ENCODE data around the gene SH2D1A. TPM values are rescaled to one million over a fixed set of nuclear protein-coding genes. Genes with fewer than 3 reads are reported as not detected.
"Not testable (repeated sequence)": the region's sequence is repeated elsewhere in the genome, so short reads cannot be mapped to it uniquely, and the experiment has no call there.

SH2D1A gene
- polyA plus RNA-seq, 1 of the 3 experiments (the other 2 are of a cell fraction): not detected

DNA sequence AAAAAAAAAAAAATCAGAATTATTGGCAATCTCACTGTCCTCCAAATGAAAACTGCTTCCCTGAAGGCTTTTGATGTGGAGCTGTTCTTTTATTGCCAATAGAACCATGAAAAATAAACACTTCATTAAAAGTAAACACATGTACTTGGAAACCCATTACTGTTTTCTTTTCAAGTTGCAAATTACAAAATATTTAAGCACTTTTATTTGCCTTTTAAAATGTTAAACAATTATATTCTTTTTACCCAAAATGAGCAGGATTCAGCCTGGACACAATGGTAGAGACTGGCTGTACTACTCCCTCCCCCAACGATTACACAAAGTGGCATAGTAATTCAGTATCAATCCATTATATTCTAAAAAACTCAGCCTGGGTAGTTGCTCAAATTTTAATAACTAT lies 60.9 kb downstream of the SH2D1A start:
- no peak for DNase-seq
- Histone ChIP-seq H3K4me2 (no peak overlapping the region), H3K9me3 (no peaks in the 10 kb centered on the region), H2AFZ (ENCODE audit: low read depth) (no peak overlapping the region), H3K27me3 (ENCODE audit: insufficient read depth) (peaks cover 8% of the 10 kb centered on the region; the same call in 1 of the 2 replicates), H3K4me3 (ENCODE audit: low read depth in 2 of 2, low read length in 1 of 2) (no peak overlapping the region), H3K79me2 (ENCODE audit: insufficient read depth) (no peaks in the 10 kb centered on the region), H3K27ac (ENCODE audit: low read depth in 2 of 2, low read length in 1 of 2) (no peak overlapping the region), H3K4me1 (ENCODE audit: control insufficient read depth in 1 of 2, insufficient read depth in 2 of 2, low read depth in 1 of 2, low read length in 1 of 2) (no peaks in the 10 kb centered on the region), H3K9ac (no peak overlapping the region), H3K36me3 (replicated peaks in 1 of 2; ENCODE audit: control insufficient read depth in 1 of 2, insufficient read depth in 2 of 2, low read length in 1 of 2) (no peaks in the 10 kb centered on the region), H4K20me1 (ENCODE audit: insufficient read depth) (no peaks in the 10 kb centered on the region), H3F3A (replicated peaks; ENCODE audit: insufficient read depth) (no peaks in the 10 kb centered on the region), H3K9me2 (no peaks in the 10 kb centered on the region)
- ChIA-PET POLR2A (interaction anchor here (0.6 kb wide), 1 partner anchor 72 kb away, joined by 3 read pairs; no protein-coding TSS in a partner anchor), CTCF (interaction anchor here (0.7 to 2.7 kb wide), 12 partner anchors 11 to 1239 kb away, joined by 3 to 15 read pairs (median 3); no protein-coding TSS in a partner anchor)
- WGBS (ENCODE audit: low lambda C conversion rate): 0% methylated on average over 1 of the region's 1 CpG
- TF ChIP-seq RXRA (IDR thresholded peaks at IDR 0.05; ENCODE audit: borderline replicate concordance, low read depth): no peak
- TF ChIP-seq, protein P1, sequence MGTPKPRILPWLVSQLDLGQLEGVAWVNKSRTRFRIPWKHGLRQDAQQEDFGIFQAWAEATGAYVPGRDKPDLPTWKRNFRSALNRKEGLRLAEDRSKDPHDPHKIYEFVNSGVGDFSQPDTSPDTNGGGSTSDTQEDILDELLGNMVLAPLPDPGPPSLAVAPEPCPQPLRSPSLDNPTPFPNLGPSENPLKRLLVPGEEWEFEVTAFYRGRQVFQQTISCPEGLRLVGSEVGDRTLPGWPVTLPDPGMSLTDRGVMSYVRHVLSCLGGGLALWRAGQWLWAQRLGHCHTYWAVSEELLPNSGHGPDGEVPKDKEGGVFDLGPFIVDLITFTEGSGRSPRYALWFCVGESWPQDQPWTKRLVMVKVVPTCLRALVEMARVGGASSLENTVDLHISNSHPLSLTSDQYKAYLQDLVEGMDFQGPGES (IDR thresholded peaks at IDR 0.05; ENCODE audit: low read depth, low read length): no peak
- TF ChIP-seq RCOR1 (IDR thresholded peaks at IDR 0.05; ENCODE audit: low read length): no peak
- TF ChIP-seq PBX3 (IDR thresholded peaks at IDR 0.05): no peak

DNA sequence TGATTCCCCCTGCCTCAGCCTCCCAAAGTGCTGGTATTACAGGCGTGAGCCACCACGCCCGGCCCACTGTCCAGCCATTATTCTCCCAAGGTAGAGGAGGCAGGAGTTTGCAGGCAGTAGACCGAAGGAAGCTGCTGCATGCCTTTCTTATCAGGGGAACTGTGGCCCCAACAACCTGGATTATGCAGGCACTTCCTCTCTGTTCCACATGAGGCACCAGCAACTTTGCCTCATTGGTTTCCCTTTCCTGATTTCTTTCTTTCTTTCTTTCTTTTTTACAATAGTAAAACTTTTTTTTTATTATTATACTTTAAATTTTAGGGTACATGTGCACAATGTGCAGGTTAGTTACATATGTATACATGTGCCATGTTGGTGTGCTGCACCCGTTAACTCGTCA lies 62.0 kb downstream of the SH2D1A start:
- POLR2A ChIA-PET; CTCF ChIA-PET; H3K4me2 ChIP-seq; H3K9ac ChIP-seq; H3K4me1 ChIP-seq (ENCODE audit: control insufficient read depth in 1 of 2, insufficient read depth in 2 of 2, low read depth in 1 of 2, low read length in 1 of 2); H3K79me2 ChIP-seq (ENCODE audit: insufficient read depth); H3F3A ChIP-seq (replicated peaks; ENCODE audit: insufficient read depth); H3K9me2 ChIP-seq; DNase-seq; H3K27me3 ChIP-seq (ENCODE audit: insufficient read depth); H3K27ac ChIP-seq (ENCODE audit: low read depth in 2 of 2, low read length in 1 of 2); H3K9me3 ChIP-seq; H3K4me3 ChIP-seq (ENCODE audit: low read depth in 2 of 2, low read length in 1 of 2); H3K36me3 ChIP-seq (replicated peaks in 1 of 2; ENCODE audit: control insufficient read depth in 1 of 2, insufficient read depth in 2 of 2, low read length in 1 of 2); H4K20me1 ChIP-seq (ENCODE audit: insufficient read depth); H2AFZ ChIP-seq (ENCODE audit: low read depth): not testable (repeated sequence)
- WGBS (ENCODE audit: low lambda C conversion rate): 59% methylated on average over 6 of the region's 6 CpGs

- no peak for TF ChIP-seq ELF1 (IDR thresholded peaks at IDR 0.05)
- TF ChIP-seq FOXM1 (IDR thresholded peaks at IDR 0.05; ENCODE audit: low read depth): no peak
- no peak for TF ChIP-seq FOSL2 (IDR thresholded peaks at IDR 0.05; ENCODE audit: borderline replicate concordance, low read depth)
- no peak for TF ChIP-seq YY1 (IDR thresholded peaks at IDR 0.05; ENCODE audit: low read depth)
- TF ChIP-seq EP300 (IDR thresholded peaks at IDR 0.05; ENCODE audit: borderline replicate concordance in 1 of 2, low read depth in 1 of 2, low read length in 1 of 2): no peak
- Histone ChIP-seq H3K36me3 (replicated peaks in 1 of 2; ENCODE audit: control insufficient read depth in 1 of 2, insufficient read depth in 2 of 2, low read length in 1 of 2) (no peaks in the 10 kb centered on the region), H3K9me2 (no peaks in the 10 kb centered on the region), H3K4me1 (ENCODE audit: control insufficient read depth in 1 of 2, insufficient read depth in 2 of 2, low read depth in 1 of 2, low read length in 1 of 2) (no peaks in the 10 kb centered on the region), H3K4me2 (no peak overlapping the region), H3K9ac (no peak overlapping the region), H3K27me3 (ENCODE audit: insufficient read depth) (no peaks in the 10 kb centered on the region), H2AFZ (ENCODE audit: low read depth) (no peak overlapping the region), H3K27ac (ENCODE audit: low read depth in 2 of 2, low read length in 1 of 2) (no peak overlapping the region), H4K20me1 (ENCODE audit: insufficient read depth) (no peaks in the 10 kb centered on the region), H3F3A (replicated peaks; ENCODE audit: insufficient read depth) (no peaks in the 10 kb centered on the region), H3K9me3 (no peaks in the 10 kb centered on the region), H3K4me3 (ENCODE audit: low read depth in 2 of 2, low read length in 1 of 2) (no peak overlapping the region), H3K79me2 (ENCODE audit: insufficient read depth) (no peaks in the 10 kb centered on the region)
- WGBS (ENCODE audit: low lambda C conversion rate): 34% methylated on average over 6 of the region's 6 CpGs
- CTCF ChIA-PET: no interaction called here
- POLR2A ChIA-PET: no interaction called here
- no peak for DNase-seq
Observed at GRCh38 chrX:124413244-124413643, 66.9 kb downstream of the SH2D1A start.
